Fibroblast of mammary gland (primary cell): ENCODE results near the gene SGIP1.

Experiments used
- DNase-seq: peaks from one replicate; pipeline ENCODE4 v3.0.0-alpha.2; 2010; ENCODE audit warnings: low read depth
- H3K4me3 ChIP-seq: 2 replicates; pipeline ENCODE4 v1.5.1; 2011; ENCODE audit warnings: low read depth, mild to moderate bottlenecking, low read length, moderate library complexity; ENCODE audit not compliant: control insufficient read depth
- CTCF ChIP-seq: conservative IDR thresholded peaks from 2 replicates; pipeline ENCODE4 v1.5.1; 2011; ENCODE audit warnings: low read depth, low read length, inconsistent platforms; ENCODE audit not compliant: control insufficient read depth, insufficient read depth

The SGIP1 gene

GRCh38 chr1:66750577-66750976, 216.6 kb downstream of the SGIP1 start:
- no peak for TF ChIP-seq CTCF
- DNase-seq: no peak
- H3K4me3 ChIP-seq: no peak overlapping the region

- DNase-seq: no peak
- no peak overlapping the region for H3K4me3 ChIP-seq
- no peak for TF ChIP-seq CTCF
Observed at GRCh38 chr1:66751160-66751559, 217.2 kb downstream of the SGIP1 start.

- peak; percentile 67 for DNase-seq
- peak; percentile 24 for TF ChIP-seq CTCF
- peak within 1 kb of the TSS; percentile 46 for H3K4me3 ChIP-seq
Observed at GRCh38 chr1:66752000-66752592, 218.1 kb downstream of the SGIP1 start, which contains the start of gene DYNLT5. TSS of gene DYNLT5 (plus strand) at chr1:66752459. CDS start at chr1:66754659, 2,200 bp downstream.

GRCh38 chr1:66752671-66753371, 218.9 kb downstream of the SGIP1 start:
- H3K4me3 ChIP-seq: peak overlapping the region; percentile 46

GRCh38 chr1:66757722-66758240, 223.8 kb downstream of the SGIP1 start:
- TF ChIP-seq CTCF: no peak
- no peak overlapping the region for H3K4me3 ChIP-seq
- no peak for DNase-seq

More at GRCh38 chr1:66752671-66753371, 218.9 kb downstream of the SGIP1 start:
- TF ChIP-seq CTCF: no peak
- DNase-seq: no peak

- no peak overlapping the region for H3K4me3 ChIP-seq
- peak; percentile 14 for DNase-seq
- no peak for TF ChIP-seq CTCF
Observed at GRCh38 chr1:66758241-66758755, 224.3 kb downstream of the SGIP1 start.
